Epithelial cell of proximal tubule (primary cell): ENCODE results near the gene GALNT1. TPM values are rescaled to one million over a fixed set of nuclear protein-coding genes. Genes with fewer than 3 reads are reported as not detected.

Experiments
- DNase-seq: peaks from one replicate; pipeline ENCODE4 v3.0.0-alpha.2; 2011; ENCODE audit warnings: low read depth
- H3K4me3 ChIP-seq: 2 replicates; pipeline ENCODE4 v1.5.1; 2011; ENCODE audit warnings: low read depth, mild to moderate bottlenecking, low read length
- total RNA-seq: library from RNA; depleted of rRNA; stranded (reverse); fragments of >200 nt; gene quantifications from 2 replicates; pipeline ENCODE4 v1.2.3, GENCODE V29; 2015
- TF ChIP-seq, protein P1 (sequence below): conservative IDR thresholded peaks from 2 replicates; pipeline ENCODE4 v1.5.1; 2012; ENCODE audit warnings: low read depth, mild to moderate bottlenecking, low read length

Gene GALNT1
- total RNA-seq, 1 donor from 2014 or later = 49.5 TPM

DNA sequence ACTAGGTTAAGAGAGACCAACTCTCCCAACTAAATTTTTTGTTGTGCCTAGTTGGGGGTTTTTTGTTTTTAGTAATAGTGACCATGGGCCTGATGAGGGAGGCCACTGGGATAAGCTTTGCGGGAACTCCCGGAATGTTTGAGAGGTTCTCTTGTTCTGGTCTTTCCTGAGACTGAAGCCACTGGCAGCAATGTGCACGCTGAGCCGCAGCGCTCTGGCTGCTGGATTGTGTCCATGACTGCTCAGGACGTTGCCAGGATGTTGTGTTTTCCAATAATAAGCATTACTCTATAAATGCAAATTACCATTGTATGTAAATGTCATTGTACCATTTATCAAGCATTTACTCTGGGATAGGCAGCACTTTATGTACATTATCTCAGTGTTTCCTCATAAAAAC lies 126.1 kb downstream of the GALNT1 start:
- no peak overlapping the region for H3K4me3 ChIP-seq
- DNase-seq = no peak
- TF ChIP-seq, protein P1, sequence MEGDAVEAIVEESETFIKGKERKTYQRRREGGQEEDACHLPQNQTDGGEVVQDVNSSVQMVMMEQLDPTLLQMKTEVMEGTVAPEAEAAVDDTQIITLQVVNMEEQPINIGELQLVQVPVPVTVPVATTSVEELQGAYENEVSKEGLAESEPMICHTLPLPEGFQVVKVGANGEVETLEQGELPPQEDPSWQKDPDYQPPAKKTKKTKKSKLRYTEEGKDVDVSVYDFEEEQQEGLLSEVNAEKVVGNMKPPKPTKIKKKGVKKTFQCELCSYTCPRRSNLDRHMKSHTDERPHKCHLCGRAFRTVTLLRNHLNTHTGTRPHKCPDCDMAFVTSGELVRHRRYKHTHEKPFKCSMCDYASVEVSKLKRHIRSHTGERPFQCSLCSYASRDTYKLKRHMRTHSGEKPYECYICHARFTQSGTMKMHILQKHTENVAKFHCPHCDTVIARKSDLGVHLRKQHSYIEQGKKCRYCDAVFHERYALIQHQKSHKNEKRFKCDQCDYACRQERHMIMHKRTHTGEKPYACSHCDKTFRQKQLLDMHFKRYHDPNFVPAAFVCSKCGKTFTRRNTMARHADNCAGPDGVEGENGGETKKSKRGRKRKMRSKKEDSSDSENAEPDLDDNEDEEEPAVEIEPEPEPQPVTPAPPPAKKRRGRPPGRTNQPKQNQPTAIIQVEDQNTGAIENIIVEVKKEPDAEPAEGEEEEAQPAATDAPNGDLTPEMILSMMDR = no peak

- TF ChIP-seq, protein P1 = no peak
- no peak overlapping the region for H3K4me3 ChIP-seq
- no peak for DNase-seq
Observed at GRCh38 chr18:35710581-35710980, 129.0 kb downstream of the GALNT1 start.

DNA sequence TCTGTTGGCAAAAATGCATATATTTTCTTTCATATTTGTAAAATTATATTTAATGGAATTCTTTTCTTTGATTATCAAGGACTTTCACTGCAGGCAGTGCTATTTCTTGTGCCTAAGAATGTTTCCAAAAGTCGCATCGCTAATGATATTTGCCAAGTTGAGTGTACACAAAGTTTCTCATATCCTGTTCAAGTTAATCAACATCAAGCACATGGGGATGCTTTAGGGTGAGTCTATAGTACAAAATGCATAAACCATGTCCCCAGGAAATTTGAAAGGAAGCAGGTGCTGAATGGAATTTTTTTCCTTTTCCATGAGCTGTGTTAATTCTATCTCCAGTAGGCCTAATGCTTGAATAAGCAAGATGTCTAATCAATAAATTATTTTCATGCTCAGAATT lies 129.7 kb downstream of the GALNT1 start:
- H3K4me3 ChIP-seq = no peak overlapping the region
- DNase-seq = no peak
- TF ChIP-seq, protein P1 = no peak

DNA sequence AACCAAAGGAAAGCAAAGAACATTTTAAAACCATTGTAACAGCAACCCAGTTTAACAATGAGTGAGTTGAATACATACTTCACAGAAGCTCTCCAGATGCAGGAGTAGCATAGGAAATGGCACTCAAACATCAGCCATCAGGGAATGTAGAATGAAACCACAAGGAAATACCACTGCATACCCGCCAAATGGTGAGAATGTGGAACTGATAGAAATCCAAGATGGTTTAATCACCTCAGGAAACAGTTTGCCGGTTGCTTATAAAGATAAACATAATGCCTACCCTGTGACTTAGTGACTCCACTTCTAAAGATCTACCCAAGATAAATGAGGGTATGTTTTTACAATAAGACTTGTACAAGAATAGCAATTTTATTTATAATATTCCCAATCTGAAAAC lies 132.0 kb downstream of the GALNT1 start:
- no peak overlapping the region for H3K4me3 ChIP-seq
- TF ChIP-seq, protein P1 = no peak
- DNase-seq = no peak

DNA sequence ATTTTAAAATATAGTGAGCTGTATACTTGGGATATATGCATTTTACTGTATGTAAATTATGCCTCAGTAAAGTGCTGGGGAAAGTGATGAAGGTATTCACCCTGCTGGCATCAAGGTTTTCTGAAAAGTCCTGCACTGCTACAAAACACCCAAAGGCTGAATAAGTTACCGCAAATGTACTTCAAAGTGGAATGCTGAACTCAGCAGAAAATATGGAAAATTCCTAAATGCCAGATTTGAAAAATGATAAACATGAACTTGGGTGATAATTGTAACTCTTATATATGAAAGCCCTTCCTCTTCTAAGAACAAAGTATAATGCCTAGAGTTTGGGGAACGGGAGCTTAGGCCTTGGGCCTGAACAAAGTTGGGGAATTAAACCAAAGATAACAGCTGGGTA lies 133.0 kb downstream of the GALNT1 start:
- H3K4me3 ChIP-seq = no peak overlapping the region
- DNase-seq = no peak
- TF ChIP-seq, protein P1 = no peak

DNA sequence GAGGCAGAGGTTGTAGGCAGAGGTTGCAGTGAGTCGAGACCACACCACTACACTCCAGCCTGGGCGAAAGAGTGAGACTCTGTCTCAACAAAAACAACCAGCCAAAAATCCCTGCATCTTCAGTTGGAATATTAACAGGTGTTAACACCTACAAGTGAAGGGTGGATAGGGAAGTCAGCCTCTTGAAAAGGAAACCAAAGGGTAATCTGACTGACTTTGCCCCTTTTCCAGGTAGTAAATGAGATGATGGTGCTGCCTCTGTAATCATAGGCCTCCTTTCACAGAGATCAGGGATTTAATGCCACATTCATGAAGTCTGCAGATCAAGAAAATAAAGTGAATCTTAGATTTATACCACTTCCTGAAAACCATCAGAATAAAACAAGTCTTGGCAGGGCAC lies 133.6 kb downstream of the GALNT1 start:
- no peak for DNase-seq
- TF ChIP-seq, protein P1 = no peak
- no peak overlapping the region for H3K4me3 ChIP-seq

GRCh38 chr18:35716169-35716831 lies 134.8 kb downstream of the GALNT1 start:
- TF ChIP-seq, protein P1 = no peak
- no peak overlapping the region for H3K4me3 ChIP-seq
- no peak for DNase-seq
